ENCODE data around the gene GPSM3. TPM values are rescaled to one million over a fixed set of nuclear protein-coding genes. Genes with fewer than 3 reads are reported as not detected.

Gene GPSM3
- total and polyA plus RNA-seq, 2 of the 13 experiments (the other 11 are each of a cell fraction or from before 2014, with no cell fraction given): 0.18 to 6.2 TPM

- in situ Hi-C loops (cut with HindIII; ENCODE audit: extremely low pct_ligation_motif_present, low pct_unique_long_range_greater_than_20kb): no loop called here
- peak overlapping the region; percentile 71 to 96 (median 94) for H3K4me3 ChIP-seq (replicated peaks in 1 of 3; ENCODE audit: insufficient read depth in 1 of 3, low read depth in 2 of 3, low read length in 3 of 3)
- peaks cover under 1 to 5% of the 10 kb centered on the region in 2 experiments; a peak in 2 of 5 replicates for H3K27me3 ChIP-seq (ENCODE audit: control insufficient read depth in 1 of 2, insufficient read depth in 2 of 2, low read length in 2 of 2)
- H3K36me3 ChIP-seq (replicated peaks in 1 of 2; ENCODE audit: control insufficient read depth in 1 of 2, insufficient read depth in 2 of 2, low read length in 2 of 2): no peaks in the 10 kb centered on the region
- H3K4me1 ChIP-seq (ENCODE audit: insufficient read depth, low read length): peaks cover 63% of the 10 kb centered on the region
- ATAC-seq (peak; percentile 85), DNase-seq (ENCODE audit: low spot score) (peak; percentile 88), FAIRE-seq (peak; percentile 56)
- WGBS (ENCODE audit: low lambda C conversion rate): 2% methylated on average over 32 of the region's 58 CpGs
- H3K4me2 ChIP-seq (ENCODE audit: low read depth, low read length): peak overlapping the region; percentile 99
- POLR2A ChIA-PET: interaction anchor here (0.6 to 3.0 kb wide), 23 partner anchors 9 to 1258 kb away, joined by 3 to 82 read pairs (median 4); partner anchors contain the start of genes AGPAT1, ATF6B, DXO and FKBPL
- no peaks in the 10 kb centered on the region for H3K79me2 ChIP-seq (ENCODE audit: insufficient read depth, low read length)
- peak overlapping the region; percentile 98 for H3K27ac ChIP-seq (ENCODE audit: extremely low read length, insufficient read depth, low read length)
- no peak overlapping the region for H2AFZ ChIP-seq (ENCODE audit: low read length)
- peak overlapping the region; percentile 99 for H3K9ac ChIP-seq (ENCODE audit: insufficient read depth, low read depth, low read length)
- intact Hi-C loops (cut with micrococcal nuclease; ENCODE audit: unreplicated experiment): loop anchor here (1.0 to 5.0 kb wide), 4 partner anchors 18 to 79 kb away; partner anchors contain the start of genes PPT2 and RNF5
- CTCF ChIA-PET (ENCODE audit: low intra/inter-chr PET ratio, low total read pairs): interaction anchor here (1.0 kb wide), 1 partner anchor 42 kb away, joined by 4 read pairs; the partner anchor contains the start of gene PPT2
- no peaks in the 10 kb centered on the region for H3K9me3 ChIP-seq (ENCODE audit: low read length)
- no peaks in the 10 kb centered on the region for H4K20me1 ChIP-seq (ENCODE audit: insufficient read depth, low read length)
- BruUV-seq (replicated peaks): TSS peak; percentile 98
- TF ChIP-seq ZBED4 (CRISPR knock-in tag; IDR thresholded peaks at IDR 0.05; ENCODE audit: borderline replicate concordance): peak; percentile 82; the same call in 1 of the 2 replicates
- TF ChIP-seq ZNF253 (CRISPR knock-in tag; IDR thresholded peaks at IDR 0.05; ENCODE audit: borderline replicate concordance): peak; percentile 89; the same call in 1 of the 2 replicates
- TF ChIP-seq BRCA1 (CRISPR knock-in tag; IDR thresholded peaks at IDR 0.05): peak; percentile 81; the same call in 1 of the 2 replicates
- peak; percentile 47; the same call in 1 of the 2 replicates for TF ChIP-seq IKZF5 (CRISPR knock-in tag; IDR thresholded peaks at IDR 0.05)
- TF ChIP-seq PLRG1 (conservative IDR thresholded peaks at IDR 0.05): no peak
- TF ChIP-seq SRF (IDR thresholded peaks at IDR 0.05; ENCODE audit: low read depth, low read length): no peak
- no peak; the same call in 1 of the 2 replicates for TF ChIP-seq RFXAP (CRISPR knock-in tag; IDR thresholded peaks at IDR 0.05; ENCODE audit: borderline replicate concordance)
- TF ChIP-seq ZNF616 (CRISPR knock-in tag; IDR thresholded peaks at IDR 0.05; ENCODE audit: low read depth): peak; percentile 89
- peak; percentile 62 for TF ChIP-seq TAF15 (IDR thresholded peaks at IDR 0.05; ENCODE audit: low read depth, low read length, poor library complexity, severe bottlenecking)
- TF ChIP-seq ZBTB42 (CRISPR knock-in tag; IDR thresholded peaks at IDR 0.05): 0 out of 2 replicates have a peak, but pooled peaks have one; percentile 76
- TF ChIP-seq NR2F2 (IDR thresholded peaks at IDR 0.05; ENCODE audit: borderline replicate concordance, low read depth): peak; percentile 35; the same call in 1 of the 2 replicates
- TF ChIP-seq MXD3 (CRISPR knock-in tag; IDR thresholded peaks at IDR 0.05): peak; percentile 89
- TF ChIP-seq MAF1 (CRISPR knock-in tag; IDR thresholded peaks at IDR 0.05; ENCODE audit: borderline replicate concordance): no peak; the same call in 1 of the 2 replicates
- no peak for TF ChIP-seq ZNF292 (CRISPR knock-in tag; IDR thresholded peaks at IDR 0.05; ENCODE audit: borderline replicate concordance, low read depth)
- no peak for TF ChIP-seq SMARCC2 (IDR thresholded peaks at IDR 0.05)
- no peak for TF ChIP-seq RAD51 (IDR thresholded peaks at IDR 0.05; ENCODE audit: borderline replicate concordance)
- peak; percentile 68; the same call in 1 of the 2 replicates for TF ChIP-seq RXRB (CRISPR knock-in tag; IDR thresholded peaks at IDR 0.05; ENCODE audit: borderline replicate concordance)
- TF ChIP-seq KLF6 (CRISPR knock-in tag; IDR thresholded peaks at IDR 0.05): peak; percentile 68; the same call in 1 of the 2 replicates
- peak; percentile 8; the same call in 1 of the 2 replicates for TF ChIP-seq ZNF788 (CRISPR knock-in tag; IDR thresholded peaks at IDR 0.05; ENCODE audit: borderline replicate concordance)
Measured at GRCh38 chr6:32195902-32196681, 3.6 kb upstream of the GPSM3 start.
